Kidney glomerular epithelial cell (primary cell): Measurements from ENCODE around the gene MDM2.
"Not testable (repeated sequence)": the region's sequence is repeated elsewhere in the genome, so short reads cannot be mapped to it uniquely, and the experiment has no call there.

Experiments
- DNase-seq: peaks from one replicate; lab custom pipeline; 2025; lab: John Stamatoyannopoulos, UW

Gene MDM2

DNA sequence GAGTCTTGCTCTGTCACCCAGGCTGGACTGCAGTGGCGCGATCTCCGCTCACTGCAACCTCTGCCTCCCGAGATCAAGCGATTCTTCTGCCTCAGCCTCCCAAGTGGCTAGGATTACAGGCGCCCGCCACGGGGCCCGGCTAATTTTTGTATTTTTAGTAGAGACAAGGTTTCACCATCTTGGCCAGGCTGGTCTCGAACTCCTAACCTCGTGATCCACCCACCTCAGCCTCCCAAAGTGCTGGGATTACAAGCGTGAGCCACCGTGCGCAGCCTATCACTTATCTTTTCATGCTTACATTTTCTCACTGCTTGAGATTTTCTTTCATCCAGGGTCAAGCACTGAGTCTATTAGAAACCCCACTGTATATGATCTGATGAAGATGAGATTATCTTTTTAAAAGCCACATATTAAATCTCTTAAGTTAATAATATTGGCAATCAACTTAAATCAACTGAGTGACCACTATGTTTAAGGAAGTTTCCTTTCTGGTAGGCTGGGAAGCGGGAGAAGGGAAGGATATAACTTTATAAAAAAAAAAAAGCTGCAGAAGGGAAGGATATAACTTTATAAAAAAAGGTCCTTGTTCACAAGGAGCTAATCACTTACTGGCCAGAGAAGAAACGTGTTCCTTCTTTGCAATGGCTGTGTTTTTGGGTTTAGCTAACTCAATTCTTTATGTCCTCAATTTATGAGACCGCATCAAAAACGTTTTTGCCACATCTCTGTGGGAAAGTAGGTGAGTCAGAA, 1.3 kb upstream of the MDM2 start:
- DNase-seq: no peak

DNA sequence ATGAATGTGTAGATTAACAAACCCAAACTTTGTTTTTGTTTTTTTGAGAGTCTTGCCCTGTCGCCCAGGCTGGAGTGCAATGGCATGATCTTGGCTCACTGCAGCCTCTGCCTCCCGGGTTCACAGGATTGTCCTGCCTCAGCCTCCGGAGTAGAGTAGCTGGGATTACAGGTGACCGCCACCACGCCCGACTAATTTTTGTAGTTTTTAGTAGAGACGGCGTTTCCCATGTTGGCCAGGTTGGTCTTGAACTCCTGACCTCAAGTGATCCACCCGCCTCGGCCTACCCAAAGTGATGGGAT, 752 bp upstream of the MDM2 start:
- not testable (repeated sequence) for DNase-seq

DNA sequence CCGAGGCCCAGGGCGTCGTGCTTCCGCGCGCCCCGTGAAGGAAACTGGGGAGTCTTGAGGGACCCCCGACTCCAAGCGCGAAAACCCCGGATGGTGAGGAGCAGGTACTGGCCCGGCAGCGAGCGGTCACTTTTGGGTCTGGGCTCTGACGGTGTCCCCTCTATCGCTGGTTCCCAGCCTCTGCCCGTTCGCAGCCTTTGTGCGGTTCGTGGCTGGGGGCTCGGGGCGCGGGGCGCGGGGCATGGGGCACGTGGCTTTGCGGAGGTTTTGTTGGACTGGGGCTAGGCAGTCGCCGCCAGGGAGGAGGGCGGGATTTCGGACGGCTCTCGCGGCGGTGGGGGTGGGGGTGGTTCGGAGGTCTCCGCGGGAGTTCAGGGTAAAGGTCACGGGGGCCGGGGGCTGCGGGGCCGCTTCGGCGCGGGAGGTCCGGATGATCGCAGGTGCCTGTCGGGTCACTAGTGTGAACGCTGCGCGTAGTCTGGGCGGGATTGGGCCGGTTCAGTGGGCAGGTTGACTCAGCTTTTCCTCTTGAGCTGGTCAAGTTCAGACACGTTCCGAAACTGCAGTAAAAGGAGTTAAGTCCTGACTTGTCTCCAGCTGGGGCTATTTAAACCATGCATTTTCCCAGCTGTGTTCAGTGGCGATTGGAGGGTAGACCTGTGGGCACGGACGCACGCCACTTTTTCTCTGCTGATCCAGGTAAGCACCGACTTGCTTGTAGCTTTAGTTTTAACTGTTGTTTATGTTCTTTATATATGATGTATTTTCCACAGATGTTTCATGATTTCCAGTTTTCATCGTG, 612 bp downstream of the MDM2 start:
- peak; percentile 91 for DNase-seq

DNA sequence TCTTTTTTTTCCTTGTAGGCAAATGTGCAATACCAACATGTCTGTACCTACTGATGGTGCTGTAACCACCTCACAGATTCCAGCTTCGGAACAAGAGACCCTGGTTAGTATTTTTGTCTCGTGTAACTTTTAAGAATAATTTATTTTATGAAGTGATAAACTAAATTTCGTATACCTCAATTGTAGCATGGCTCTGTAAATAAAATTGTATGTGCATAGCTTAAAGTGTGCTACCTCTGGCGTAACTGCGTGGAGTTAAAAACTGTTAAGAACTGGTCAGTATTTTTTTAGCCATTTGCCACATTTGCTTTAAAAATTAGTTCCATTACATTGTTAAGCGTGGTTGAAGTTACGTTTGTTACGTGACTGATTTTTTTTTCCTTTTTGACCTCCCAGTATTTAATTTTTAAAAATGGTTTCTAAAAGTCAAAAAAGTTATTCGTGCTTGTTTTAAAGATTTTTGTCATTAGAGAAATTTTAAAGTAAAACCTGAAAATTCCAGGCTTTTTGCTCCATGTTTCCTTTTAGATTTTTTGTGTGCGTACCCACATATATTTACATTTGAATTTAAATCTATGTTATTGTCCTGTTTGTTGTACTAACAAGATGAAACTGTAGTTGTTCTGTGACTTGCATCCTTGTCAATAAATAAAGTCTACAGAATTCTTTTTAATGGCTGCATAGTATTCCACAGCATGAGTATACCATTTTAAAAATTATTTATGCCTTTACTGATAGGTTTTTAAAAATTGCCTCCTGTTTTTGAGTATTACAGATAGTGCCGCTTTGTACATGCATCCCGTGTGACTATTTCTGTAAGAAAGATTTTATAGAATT, 1.4 kb downstream of the MDM2 start:
- no peak for DNase-seq

DNA sequence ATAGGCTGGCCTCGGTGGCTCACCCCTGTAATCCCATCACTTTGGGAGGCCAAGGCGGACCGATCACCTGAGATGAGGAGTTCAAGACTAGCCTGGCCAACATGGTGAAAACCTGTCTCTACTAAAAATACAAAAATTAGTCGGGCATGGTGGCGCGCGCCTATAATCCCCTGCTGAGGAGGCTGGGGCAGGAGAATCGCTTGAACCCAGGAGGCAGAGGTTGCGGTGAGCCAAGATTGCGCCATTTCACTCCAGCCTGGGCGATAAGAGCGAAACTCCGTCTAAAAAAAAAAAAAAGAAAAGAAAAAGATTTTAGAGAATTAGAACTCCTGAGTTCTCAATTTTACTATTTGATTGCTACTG, 2.0 kb downstream of the MDM2 start:
- not testable (repeated sequence) for DNase-seq

DNA sequence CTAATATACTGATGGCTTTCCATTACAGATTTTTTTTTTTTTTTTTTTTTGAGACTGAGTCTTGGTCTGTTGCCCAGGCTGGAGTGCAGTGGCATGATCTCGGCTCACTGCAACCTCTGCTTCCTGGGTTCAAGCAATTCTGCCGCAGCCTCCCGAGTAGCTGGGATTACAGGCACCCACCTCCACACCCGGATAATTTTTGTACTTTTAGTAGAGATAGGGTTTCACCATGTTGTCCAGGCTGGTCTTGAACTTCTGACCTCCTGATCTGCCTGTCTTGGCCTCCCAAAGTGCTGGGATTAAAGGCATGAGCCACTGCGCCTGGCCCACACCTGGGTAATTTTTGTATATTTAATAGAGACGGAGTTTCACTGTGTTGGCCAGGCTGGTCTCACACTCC, 3.6 kb downstream of the MDM2 start:
- DNase-seq: not testable (repeated sequence)

DNA sequence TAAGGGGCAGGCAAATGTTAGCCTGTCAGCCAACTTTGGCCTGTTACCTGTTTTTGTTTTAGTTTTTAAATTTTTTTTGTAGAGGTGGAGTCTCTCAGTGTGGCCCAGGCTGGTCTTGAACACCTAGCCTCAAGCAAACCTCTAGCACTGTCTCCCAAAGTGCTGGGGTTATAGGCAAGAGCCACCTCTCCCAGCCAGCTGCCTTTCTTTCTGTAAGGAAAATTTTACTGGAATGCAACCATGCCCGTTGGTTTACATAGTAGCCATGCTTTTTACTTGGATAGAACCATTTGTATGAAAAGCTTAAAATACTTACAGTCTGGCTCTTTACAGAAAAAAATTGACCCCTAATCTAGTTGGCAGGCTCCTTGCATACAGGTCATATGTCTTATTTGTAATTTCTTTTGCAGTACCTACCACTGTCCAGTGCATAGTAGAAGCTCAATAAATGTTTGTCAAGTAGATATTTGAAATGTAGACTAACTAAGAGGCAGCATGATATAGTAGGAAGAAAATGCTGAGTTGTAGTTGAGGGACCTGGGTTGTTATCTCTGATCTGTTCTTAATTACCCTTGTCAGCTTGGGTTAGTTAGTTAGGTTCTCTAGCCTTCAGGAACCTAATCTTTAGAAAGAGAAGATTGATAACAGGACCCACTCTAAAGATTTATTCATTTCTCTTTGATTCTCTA, 4.7 kb downstream of the MDM2 start:
- no peak for DNase-seq

DNA sequence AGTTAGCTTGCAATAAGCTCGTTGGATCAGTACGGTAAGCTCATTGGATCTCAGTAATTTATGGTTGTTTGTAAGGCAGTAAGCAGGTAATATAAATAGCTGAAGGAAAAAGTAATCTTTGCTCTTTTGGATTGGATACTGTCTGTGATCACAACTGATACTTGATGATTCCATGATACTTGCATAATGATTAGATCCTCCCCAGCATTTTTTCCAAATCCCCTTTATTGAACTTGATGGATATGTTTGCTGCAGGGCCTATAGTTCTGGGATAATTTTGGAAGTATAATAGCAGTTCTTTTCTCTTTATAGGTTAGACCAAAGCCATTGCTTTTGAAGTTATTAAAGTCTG, 5.2 kb downstream of the MDM2 start:
- no peak for DNase-seq

DNA sequence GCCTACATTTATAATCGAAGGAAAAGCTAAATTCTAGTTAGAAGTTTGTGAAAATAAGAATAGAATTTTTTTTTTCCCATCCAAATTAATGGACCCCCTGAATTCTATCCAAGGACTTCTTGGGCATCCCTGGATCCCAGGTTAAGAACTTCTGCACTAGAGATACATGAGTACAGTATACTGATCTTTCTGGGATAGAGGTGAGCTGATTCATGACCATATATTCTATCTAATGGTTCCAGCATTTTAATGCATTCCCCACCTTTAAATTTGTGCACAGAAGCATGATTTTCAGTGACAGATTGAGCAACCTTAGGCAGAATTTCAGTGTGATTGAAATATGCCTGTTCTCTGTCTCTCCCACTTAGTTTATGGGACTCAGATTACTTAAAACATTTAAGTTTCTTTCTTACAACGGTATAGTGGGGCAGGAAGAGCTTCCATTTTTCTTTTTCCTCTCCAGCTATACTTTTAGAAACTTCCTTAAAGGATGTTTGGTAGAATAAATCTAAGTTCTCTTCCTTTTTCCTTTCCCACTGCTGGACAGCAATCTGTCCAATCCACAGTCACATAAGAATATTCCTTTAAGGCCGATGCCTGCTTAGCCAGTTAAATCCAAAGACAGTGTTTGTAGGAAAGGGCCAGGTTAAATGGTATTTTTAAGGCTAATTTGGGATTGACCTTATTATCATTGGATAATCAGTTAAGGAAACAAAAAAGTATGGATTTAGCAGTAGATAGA, 6.7 kb downstream of the MDM2 start:
- no peak for DNase-seq

DNA sequence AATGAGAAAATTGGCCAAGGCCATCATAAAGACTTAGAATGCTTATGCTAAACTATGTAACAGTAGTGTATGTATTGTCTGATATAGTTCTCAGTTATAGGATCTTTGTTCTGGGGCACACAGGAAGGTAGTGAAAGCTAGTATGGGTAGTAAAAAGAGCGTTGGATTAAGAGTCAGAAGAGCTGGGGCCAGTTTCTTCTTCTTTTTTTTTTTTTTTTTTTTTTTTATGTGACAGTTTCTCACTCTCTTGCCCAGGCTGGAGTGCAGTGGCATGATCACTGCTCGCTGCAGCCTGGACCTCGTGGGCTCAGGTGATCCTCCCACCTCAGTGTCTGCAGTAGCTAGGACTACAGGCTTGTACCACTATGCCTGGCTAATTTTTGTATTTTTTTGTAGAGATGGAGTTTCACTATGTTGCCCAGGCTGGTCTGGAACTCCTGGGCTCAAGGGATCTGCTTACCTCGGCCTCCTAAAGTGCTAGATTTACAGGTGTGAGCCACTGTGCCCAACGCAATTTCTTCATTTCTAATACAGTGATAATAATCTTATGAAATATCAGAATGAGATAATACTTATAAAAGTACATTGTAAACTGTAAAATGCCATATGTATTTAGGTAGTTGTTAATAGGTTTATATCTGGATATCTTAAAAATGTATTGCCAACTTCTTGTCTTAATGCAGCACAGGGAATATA, 7.4 kb downstream of the MDM2 start:
- no peak for DNase-seq

DNA sequence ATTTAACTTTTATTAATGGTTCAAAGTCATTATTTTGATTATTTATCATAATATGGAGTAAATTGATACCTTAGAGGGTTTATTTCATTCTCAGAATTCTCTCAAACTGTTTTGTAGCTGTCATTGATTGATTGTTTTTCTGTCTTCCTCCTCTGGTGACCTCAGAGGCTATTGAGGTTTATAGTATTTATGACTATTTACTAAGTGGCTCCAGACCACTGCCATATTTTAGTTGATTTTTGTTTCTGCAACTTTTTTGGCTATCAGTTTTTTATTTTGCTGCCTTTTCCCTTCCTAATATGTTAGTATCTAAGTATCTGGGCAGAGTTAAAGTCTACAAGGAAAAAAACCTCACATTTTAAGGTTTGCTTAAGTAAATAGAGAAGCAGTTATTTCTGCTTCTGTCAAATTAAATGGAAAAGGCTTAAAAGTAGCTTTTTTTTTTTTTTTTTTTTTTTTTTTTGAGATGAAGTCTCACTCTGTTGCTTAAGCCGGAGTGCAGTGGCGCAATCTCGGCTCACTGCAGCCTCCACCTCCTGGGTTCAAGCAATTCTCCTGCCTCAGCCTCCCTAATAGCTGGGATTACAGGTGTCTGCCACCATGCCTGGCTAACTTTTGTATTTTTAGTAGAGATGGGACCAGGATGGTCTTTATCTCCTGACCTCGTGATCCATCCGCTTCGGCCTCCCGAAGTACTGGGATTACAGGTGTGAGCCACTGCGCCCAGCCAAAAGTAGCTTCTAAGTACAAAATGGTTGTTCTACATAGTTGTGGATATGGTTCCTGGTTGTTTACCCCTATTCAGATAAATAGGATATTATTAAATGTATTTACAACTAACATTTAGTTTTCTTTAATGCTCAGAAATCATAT, 8.2 kb downstream of the MDM2 start:
- no peak for DNase-seq

DNA sequence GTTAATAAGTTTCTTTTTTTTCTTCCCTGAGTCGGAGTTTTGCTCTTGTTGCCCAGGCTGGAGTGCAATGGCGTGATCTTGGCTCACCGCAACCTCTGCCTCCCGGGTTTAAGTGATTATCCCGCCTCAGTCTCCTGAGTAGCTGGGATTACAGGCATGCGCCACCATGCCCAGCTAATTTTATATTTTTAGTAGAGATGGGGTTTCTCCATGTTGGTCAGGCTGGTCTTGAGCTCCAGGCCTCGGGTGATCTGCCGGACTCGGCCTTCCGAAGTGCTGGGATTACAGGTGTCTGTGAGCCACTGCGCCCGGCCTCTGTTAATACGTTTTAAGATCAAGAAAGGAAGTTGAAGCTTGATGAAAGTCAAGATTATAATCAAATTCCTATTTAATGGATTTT, 11.5 kb downstream of the MDM2 start:
- not testable (repeated sequence) for DNase-seq

DNA sequence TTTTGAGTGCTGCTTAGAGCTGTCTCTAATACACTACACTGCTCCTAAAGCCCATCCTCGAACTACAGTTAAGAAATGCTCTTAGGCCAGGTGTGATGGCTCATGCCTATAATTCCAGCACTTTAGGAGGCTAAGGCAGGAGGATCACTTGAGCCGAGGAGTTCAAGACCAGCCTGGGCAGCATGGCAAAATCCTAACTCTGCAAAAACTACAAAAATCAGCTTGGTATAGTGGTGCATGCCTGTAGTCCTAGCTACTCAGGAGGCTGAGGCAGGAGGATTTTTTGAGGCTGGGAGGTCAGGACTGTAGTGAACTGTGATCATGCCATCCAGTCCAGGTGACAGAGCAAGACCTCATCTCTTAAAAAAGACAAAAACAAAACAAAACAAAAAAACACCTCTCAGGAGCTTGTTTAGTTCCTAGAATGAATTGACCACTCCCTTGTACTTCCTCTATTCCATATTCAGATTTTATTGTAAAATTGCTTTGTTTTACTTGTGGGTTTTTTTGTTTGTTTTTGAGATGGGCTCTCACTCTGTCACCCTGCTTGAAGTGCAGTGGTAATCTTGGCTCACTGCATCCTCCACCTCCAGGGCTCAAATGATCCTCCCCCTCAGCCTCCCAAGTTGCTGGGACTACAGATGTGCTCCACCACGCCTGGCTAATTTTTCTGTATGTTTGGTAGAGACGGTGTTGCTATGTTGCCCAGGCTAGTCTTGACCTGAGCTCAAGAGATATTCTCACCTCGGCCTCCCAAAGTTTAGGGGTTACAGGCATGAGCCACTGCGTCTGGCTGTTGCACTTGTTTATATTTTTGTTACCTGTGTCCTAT, 13.6 kb downstream of the MDM2 start:
- no peak for DNase-seq

DNA sequence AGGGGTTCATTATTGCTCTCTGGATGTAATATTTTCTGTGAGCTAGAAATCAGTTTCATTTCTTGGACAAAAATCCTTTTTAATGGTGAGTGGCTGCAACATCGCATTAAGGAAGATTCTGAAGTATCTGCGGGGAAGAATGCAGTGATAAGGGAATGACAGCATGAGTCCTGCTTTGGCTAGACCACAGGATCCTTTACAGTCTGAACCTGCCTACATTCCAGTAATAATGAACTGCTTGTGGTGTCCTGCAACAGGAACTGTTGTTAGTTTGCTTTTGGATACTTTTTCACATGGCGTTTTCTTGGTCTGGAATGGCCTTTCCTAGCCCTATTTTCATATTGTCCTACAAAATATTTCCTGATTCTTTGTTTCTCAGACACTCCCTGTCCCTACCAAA, 15.7 kb downstream of the MDM2 start:
- DNase-seq: no peak

DNA sequence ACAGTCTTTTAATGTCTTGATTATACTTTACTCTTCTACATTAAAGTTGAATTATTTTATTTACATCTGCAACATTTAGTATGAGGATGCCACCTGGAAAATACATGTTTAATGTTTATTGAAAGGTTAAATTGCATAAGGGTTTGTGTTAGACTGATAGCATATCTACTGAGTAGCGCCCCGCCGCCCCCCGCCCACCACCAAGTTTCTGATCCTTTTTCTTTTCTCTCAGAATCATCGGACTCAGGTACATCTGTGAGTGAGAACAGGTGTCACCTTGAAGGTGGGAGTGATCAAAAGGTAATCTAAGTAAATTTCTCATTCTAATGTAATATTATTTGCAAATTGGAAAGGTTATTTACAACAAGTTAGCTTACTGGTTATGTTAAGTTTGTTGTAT, 16.2 kb downstream of the MDM2 start:
- no peak for DNase-seq

DNA sequence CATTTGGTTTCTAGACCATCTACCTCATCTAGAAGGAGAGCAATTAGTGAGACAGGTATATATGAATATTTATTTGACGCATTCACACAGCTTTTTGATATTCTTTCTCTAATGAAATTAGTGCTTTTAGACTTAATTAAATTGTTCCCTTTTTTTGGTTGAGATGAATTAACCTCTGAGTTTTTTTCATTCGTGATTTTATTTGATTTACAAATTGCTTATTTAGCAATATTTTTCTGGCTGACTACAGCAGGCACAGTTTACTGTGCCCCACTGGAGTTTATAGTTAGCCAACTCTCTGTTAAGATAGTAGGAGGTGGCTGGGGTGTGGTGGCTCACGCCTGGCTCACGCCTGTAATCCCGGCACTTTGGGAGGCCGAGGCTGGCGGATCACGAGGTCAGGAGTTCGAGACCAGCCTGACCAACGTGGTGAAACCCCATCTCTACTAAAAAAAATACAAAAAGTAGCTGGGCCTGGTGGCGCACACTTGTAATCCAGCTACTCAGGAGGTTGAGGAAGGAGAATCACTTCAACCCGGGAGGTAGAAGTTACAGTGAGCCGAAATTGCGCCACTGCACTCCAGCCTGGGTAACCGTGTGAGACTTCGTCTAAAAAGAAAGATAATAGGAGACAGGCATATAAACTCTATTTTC, 16.7 kb downstream of the MDM2 start:
- DNase-seq: no peak

DNA sequence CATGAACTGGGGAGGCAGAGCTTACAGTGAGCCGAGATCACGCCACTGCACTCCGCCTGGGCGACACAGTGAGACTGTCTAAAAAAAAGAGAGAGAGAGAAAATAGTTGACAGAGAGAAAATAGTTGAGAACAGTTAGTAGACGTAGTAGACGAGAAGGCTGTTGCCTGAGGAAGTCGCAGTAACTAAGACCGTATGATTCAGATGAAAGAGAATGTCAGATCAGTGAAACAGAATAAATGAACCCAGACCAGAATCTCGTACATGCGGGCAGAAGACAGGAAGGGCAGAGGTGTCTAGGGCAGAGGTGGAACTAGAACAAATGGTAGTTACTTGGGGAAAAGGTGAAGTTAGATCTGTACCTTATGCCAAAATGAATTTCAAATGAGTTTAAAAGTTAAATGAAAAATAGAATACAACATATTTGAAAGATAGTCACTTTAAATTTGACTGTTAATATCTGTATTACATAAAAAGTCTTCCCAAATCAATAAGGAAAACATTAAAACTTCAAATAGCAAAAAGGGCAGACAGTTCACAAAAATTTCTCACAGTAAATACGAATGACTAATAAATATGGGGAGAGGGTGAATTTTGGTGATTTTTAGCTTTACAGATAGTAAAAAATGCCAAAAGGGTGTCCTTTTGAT, 17.7 kb downstream of the MDM2 start:
- no peak for DNase-seq
